Trophoblast cell (in vitro differentiated cells and primary cell): ENCODE data around the gene CHD6.

Experiments used
- DNase-seq, 2 donors: peaks; one replicate each; pipeline ENCODE4 v3.0.0-alpha.2; 2016
- H2AFZ ChIP-seq: 2 replicates; pipeline ENCODE4 v1.6.1; 2013; ENCODE audit warnings: low read length, moderate library complexity, mild to moderate bottlenecking; ENCODE audit not compliant: insufficient read depth, poor library complexity
- H2AK5ac ChIP-seq: 2 replicates; pipeline ENCODE4 v1.6.1; 2013; ENCODE audit warnings: mild to moderate bottlenecking, low read length
- H2BK120ac ChIP-seq: 2 replicates; pipeline ENCODE4 v1.6.1; 2013; ENCODE audit warnings: low read length, mild to moderate bottlenecking, moderate library complexity; ENCODE audit not compliant: insufficient read depth, poor library complexity
- H2BK12ac ChIP-seq: 2 replicates; pipeline ENCODE4 v1.6.1; 2013; ENCODE audit warnings: mild to moderate bottlenecking, low read length, moderate library complexity
- H2BK5ac ChIP-seq: 2 replicates; pipeline ENCODE4 v1.6.1; 2013; ENCODE audit warnings: low read length, low read depth, moderate library complexity, mild to moderate bottlenecking; ENCODE audit not compliant: poor library complexity
- H3K14ac ChIP-seq: 2 replicates; pipeline ENCODE4 v1.6.1; 2013; ENCODE audit warnings: mild to moderate bottlenecking, low read length
- H3K18ac ChIP-seq: 2 replicates; pipeline ENCODE4 v1.6.1; 2013; ENCODE audit warnings: mild to moderate bottlenecking, low read length
- H3K23ac ChIP-seq: 2 replicates; pipeline ENCODE4 v1.6.1; 2013; ENCODE audit warnings: low read length
- H3K27ac ChIP-seq: 2 replicates; pipeline ENCODE4 v1.5.1; 2013; ENCODE audit warnings: low read depth, mild to moderate bottlenecking, inconsistent platforms, low read length, moderate library complexity
- H3K27me3 ChIP-seq: 2 replicates; pipeline ENCODE4 v1.6.1; 2013; ENCODE audit warnings: inconsistent platforms, mild to moderate bottlenecking, low read length, moderate library complexity; ENCODE audit not compliant: insufficient read depth
- H3K36me3 ChIP-seq, 2 experiments: 1 replicate in 1 of 2; 2 replicates in 1 of 2; pipeline ENCODE4 v1.6.1; 2013; ENCODE audit warnings: low read length in 2 of 2, mild to moderate bottlenecking in 2 of 2, moderate library complexity in 1 of 2; ENCODE audit not compliant: insufficient read depth in 2 of 2, control insufficient read depth in 1 of 2
- H3K4ac ChIP-seq: 2 replicates; pipeline ENCODE4 v1.6.1; 2013; ENCODE audit warnings: low read depth, mild to moderate bottlenecking, low read length, moderate library complexity
- H3K4me1 ChIP-seq, 2 experiments: 1 replicate in 1 of 2; 2 replicates in 1 of 2; pipeline ENCODE4 v1.6.1; 2013; ENCODE audit warnings: low read length in 2 of 2, mild to moderate bottlenecking in 2 of 2, moderate library complexity in 1 of 2; ENCODE audit not compliant: insufficient read depth in 2 of 2, control insufficient read depth in 1 of 2
- H3K4me2 ChIP-seq: 2 replicates; pipeline ENCODE4 v1.6.1; 2013; ENCODE audit warnings: inconsistent platforms, mild to moderate bottlenecking, low read length, moderate library complexity
- H3K4me3 ChIP-seq: 2 replicates; pipeline ENCODE4 v1.5.1; 2013; ENCODE audit warnings: mild to moderate bottlenecking, low read depth, low read length, inconsistent platforms
- H3K79me1 ChIP-seq: one replicate; pipeline ENCODE4 v1.6.1; 2013; ENCODE audit warnings: low read length
- H3K79me2 ChIP-seq: 2 replicates; pipeline ENCODE4 v1.6.1; 2013; ENCODE audit warnings: low read length, mild to moderate bottlenecking; ENCODE audit not compliant: control insufficient read depth, insufficient read depth, poor library complexity
- H3K9ac ChIP-seq: 2 replicates; pipeline ENCODE4 v1.6.1; 2013; ENCODE audit warnings: mild to moderate bottlenecking, low read length
- H3K9me3 ChIP-seq: 2 replicates; pipeline ENCODE4 v1.6.1; 2013; ENCODE audit warnings: low read depth, mild to moderate bottlenecking, control low read depth, inconsistent platforms, low read length; ENCODE audit not compliant: insufficient read depth
- H4K12ac ChIP-seq: 2 replicates; pipeline ENCODE4 v1.6.1; 2013; ENCODE audit warnings: low read depth, mild to moderate bottlenecking, low read length, moderate library complexity
- H4K8ac ChIP-seq: 2 replicates; pipeline ENCODE4 v1.6.1; 2013; ENCODE audit warnings: low read depth, mild to moderate bottlenecking, low read length, moderate library complexity
- H4K91ac ChIP-seq: one replicate; pipeline ENCODE4 v1.6.1; 2013; ENCODE audit warnings: low read depth, mild to moderate bottlenecking, low read length, moderate library complexity
- WGBS: extraction: QIAGEN DNeasy Blood & Tissue Kit; methylation state at CpG from one replicate; pipeline ENCODE4 v1.1.7; 2013; ENCODE audit warnings: missing lambda C conversion rate; ENCODE audit not compliant: insufficient read length, insufficient coverage; ENCODE audit errors: extremely low coverage; 5-methylcytosine and 5-hydroxymethylcytosine counted together

Gene CHD6

DNA sequence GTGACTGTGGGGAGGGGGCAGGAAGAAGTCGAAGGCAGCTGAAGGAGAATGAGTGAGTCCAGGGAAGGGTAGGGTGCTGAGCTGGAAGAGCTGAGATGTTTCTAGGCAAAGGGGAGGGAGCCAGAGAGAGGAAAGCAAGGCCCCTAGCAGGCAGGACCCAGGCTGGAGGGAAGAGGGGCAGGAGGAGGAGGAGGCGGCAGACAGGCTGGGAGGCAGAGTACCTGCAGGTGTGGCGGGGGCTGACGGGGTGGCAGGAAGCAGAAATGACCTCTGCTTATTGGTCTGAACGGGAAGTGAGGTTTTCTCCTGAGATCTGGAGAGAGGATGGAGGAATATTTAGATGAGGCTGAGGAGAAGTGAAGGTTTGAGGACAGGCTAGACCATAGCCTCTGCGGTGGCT, 240.9 kb downstream of the CHD6 start:
- Histone ChIP-seq H2AK5ac (no peak overlapping the region), H3K18ac (no peak overlapping the region), H3K36me3 (no peaks in the 10 kb centered on the region), H3K9ac (no peak overlapping the region), H3K79me1 (no peaks in the 10 kb centered on the region), H2AFZ (no peak overlapping the region), H3K79me2 (no peaks in the 10 kb centered on the region), H4K8ac (no peak overlapping the region), H2BK5ac (no peak overlapping the region), H3K23ac (no peak overlapping the region), H4K91ac (no peak overlapping the region), H3K4me3 (no peak overlapping the region), H3K27me3 (no peaks in the 10 kb centered on the region), H3K4ac (no peak overlapping the region), H3K9me3 (peaks cover 8% of the 10 kb centered on the region), H3K14ac (no peak overlapping the region), H3K4me1 (peaks cover 4% of the 10 kb centered on the region in 2 experiments), H3K27ac (no peak overlapping the region), H3K4me2 (no peak overlapping the region), H4K12ac (no peak overlapping the region), H2BK120ac (no peak overlapping the region), H2BK12ac (no peak overlapping the region)
- no CpG with 5 or more reads among the region's 6 CpGs for WGBS
- no peak for DNase-seq

DNA sequence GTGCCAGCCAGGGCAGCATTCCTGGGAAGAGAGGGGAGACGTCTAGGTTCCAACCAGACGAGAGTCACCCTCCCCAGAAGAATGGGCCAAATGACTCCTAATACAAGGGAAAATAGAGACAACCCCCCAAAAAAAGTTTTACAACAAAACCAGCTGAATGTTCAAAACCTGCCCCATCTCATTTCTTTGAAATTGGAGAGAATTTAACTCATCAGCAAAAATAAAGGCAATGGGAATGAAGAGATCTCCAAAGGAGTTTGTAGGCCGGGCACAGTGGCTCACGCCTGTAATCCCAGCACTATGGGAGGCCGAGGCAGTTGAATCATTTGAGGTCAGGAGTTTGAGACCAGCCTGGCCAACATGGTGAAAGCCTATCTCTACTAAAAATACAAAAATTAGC, 241.8 kb downstream of the CHD6 start:
- no peak overlapping the region for H3K14ac ChIP-seq
- no peak overlapping the region for H4K91ac ChIP-seq
- no peak overlapping the region for H2BK5ac ChIP-seq
- no peaks in the 10 kb centered on the region for H3K27me3 ChIP-seq
- no peak overlapping the region for H3K4me3 ChIP-seq
- H4K8ac ChIP-seq: no peak overlapping the region
- peaks cover 12% of the 10 kb centered on the region for H3K9me3 ChIP-seq
- no peaks in the 10 kb centered on the region for H3K36me3 ChIP-seq
- no peak for DNase-seq
- no peak overlapping the region for H3K4me2 ChIP-seq
- no peak overlapping the region for H3K4ac ChIP-seq
- H3K23ac ChIP-seq: no peak overlapping the region
- H2BK120ac ChIP-seq: no peak overlapping the region
- H3K79me2 ChIP-seq: no peaks in the 10 kb centered on the region
- no peak overlapping the region for H2AK5ac ChIP-seq
- no CpG with 5 or more reads among the region's 5 CpGs for WGBS
- no peak overlapping the region for H4K12ac ChIP-seq
- no peak overlapping the region for H2AFZ ChIP-seq
- H3K4me1 ChIP-seq: peaks cover 4% of the 10 kb centered on the region in 2 experiments
- no peak overlapping the region for H3K9ac ChIP-seq
- H3K27ac ChIP-seq: no peak overlapping the region
- H2BK12ac ChIP-seq: no peak overlapping the region
- no peak overlapping the region for H3K18ac ChIP-seq
- H3K79me1 ChIP-seq: no peaks in the 10 kb centered on the region

DNA sequence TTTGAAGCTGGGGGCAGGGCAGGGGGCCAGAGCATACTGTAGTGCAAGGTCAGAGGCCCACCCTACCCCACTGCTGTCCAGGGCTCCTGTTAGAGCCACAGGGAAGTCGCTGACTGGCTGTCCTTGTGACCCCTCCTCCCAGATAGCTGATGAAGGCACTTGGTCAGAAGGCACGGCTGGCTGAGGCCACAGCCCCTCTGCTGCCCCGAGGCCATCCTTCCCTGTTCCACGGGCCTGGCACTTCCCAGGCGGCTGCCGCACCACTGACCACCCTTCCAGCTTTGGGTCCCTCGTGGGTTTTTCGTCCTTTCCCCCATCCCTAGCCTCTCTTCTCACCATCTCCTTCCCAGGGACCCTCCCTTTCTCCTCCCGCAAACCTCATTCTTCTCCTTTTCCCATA, 242.3 kb downstream of the CHD6 start:
- Histone ChIP-seq H3K36me3 (no peaks in the 10 kb centered on the region), H4K12ac (no peak overlapping the region), H2AFZ (no peak overlapping the region), H3K14ac (no peak overlapping the region), H3K4me2 (no peak overlapping the region), H2BK12ac (no peak overlapping the region), H3K9me3 (peaks cover 16% of the 10 kb centered on the region), H3K4ac (no peak overlapping the region), H3K23ac (no peak overlapping the region), H3K18ac (no peak overlapping the region), H3K79me2 (no peaks in the 10 kb centered on the region), H2BK5ac (no peak overlapping the region), H3K27ac (no peak overlapping the region), H4K8ac (no peak overlapping the region), H3K4me3 (peak overlapping the region; percentile 25), H3K4me1 (peaks cover 4% of the 10 kb centered on the region in 2 experiments), H3K79me1 (no peaks in the 10 kb centered on the region), H3K9ac (no peak overlapping the region), H4K91ac (no peak overlapping the region), H2AK5ac (no peak overlapping the region), H2BK120ac (no peak overlapping the region), H3K27me3 (no peaks in the 10 kb centered on the region)
- DNase-seq: no peak
- WGBS: no CpG with 5 or more reads among the region's 9 CpGs

GRCh38 chr20:41373931-41374920, 244.0 kb downstream of the CHD6 start:
- H3K4me3 ChIP-seq: no peak overlapping the region
- H3K14ac ChIP-seq: no peak overlapping the region
- H3K23ac ChIP-seq: no peak overlapping the region
- H3K4me1 ChIP-seq: peaks cover 4% of the 10 kb centered on the region in 2 experiments
- H2BK120ac ChIP-seq: no peak overlapping the region
- no peak overlapping the region for H3K27ac ChIP-seq
- no CpG with 5 or more reads among the region's 9 CpGs for WGBS
- H2BK5ac ChIP-seq: no peak overlapping the region
- no peaks in the 10 kb centered on the region for H3K27me3 ChIP-seq
- H2AK5ac ChIP-seq: no peak overlapping the region
- no peak overlapping the region for H4K91ac ChIP-seq
- H3K36me3 ChIP-seq: no peaks in the 10 kb centered on the region
- no peak overlapping the region for H4K12ac ChIP-seq
- no peak for DNase-seq
- no peak overlapping the region for H3K9ac ChIP-seq
- H3K18ac ChIP-seq: no peak overlapping the region
- H4K8ac ChIP-seq: no peak overlapping the region
- no peaks in the 10 kb centered on the region for H3K79me2 ChIP-seq
- H3K4me2 ChIP-seq: no peak overlapping the region
- H3K79me1 ChIP-seq: no peaks in the 10 kb centered on the region
- H3K9me3 ChIP-seq: peaks cover 20% of the 10 kb centered on the region
- H2BK12ac ChIP-seq: no peak overlapping the region
- H2AFZ ChIP-seq: no peak overlapping the region
- no peak overlapping the region for H3K4ac ChIP-seq
